HUES48 (cell line): ENCODE measurements around the gene IGSF8.

Source experiments
- H3K27ac ChIP-seq: one replicate; pipeline ENCODE4 v1.7.0; 2013; ENCODE audit warnings: low read depth, low read length, inconsistent platforms
- H3K27me3 ChIP-seq: 2 replicates; pipeline ENCODE4 v1.6.1; 2013; ENCODE audit warnings: mild to moderate bottlenecking, low read length; ENCODE audit not compliant: control insufficient read depth, insufficient read depth
- H3K36me3 ChIP-seq: 2 replicates; pipeline ENCODE4 v1.6.1; 2013; ENCODE audit warnings: low read length; ENCODE audit not compliant: control insufficient read depth, insufficient read depth
- H3K4me1 ChIP-seq: 2 replicates; pipeline ENCODE4 v1.6.1; 2013; ENCODE audit warnings: mild to moderate bottlenecking, low read length; ENCODE audit not compliant: control insufficient read depth, insufficient read depth
- H3K4me3 ChIP-seq: 2 replicates; pipeline ENCODE4 v1.5.1; 2013; ENCODE audit warnings: mild to moderate bottlenecking, low read depth, low read length
- H3K9ac ChIP-seq: 2 replicates; pipeline ENCODE4 v1.6.1; 2013; ENCODE audit warnings: mild to moderate bottlenecking, low read depth, low read length, moderate library complexity
- H3K9me3 ChIP-seq: 2 replicates; pipeline ENCODE4 v1.6.1; 2013; ENCODE audit warnings: low read length; ENCODE audit not compliant: control insufficient read depth, insufficient read depth

The IGSF8 gene

GRCh38 chr1:160047111-160047991 is 51.1 kb downstream of the IGSF8 start:
- peaks cover 32% of the 10 kb centered on the region for H3K4me1 ChIP-seq
- peaks cover 7% of the 10 kb centered on the region; the same call in 1 of the 2 replicates for H3K27me3 ChIP-seq
- H3K9me3 ChIP-seq: no peaks in the 10 kb centered on the region
- H3K27ac ChIP-seq: no peak overlapping the region
- no peak overlapping the region for H3K9ac ChIP-seq
- H3K36me3 ChIP-seq: no peaks in the 10 kb centered on the region
- H3K4me3 ChIP-seq: no peak overlapping the region

GRCh38 chr1:160046494-160047110 is 51.8 kb downstream of the IGSF8 start:
- Histone ChIP-seq H3K27ac (no peak overlapping the region), H3K4me1 (peaks cover 32% of the 10 kb centered on the region), H3K36me3 (no peaks in the 10 kb centered on the region), H3K4me3 (no peak overlapping the region), H3K9ac (no peak overlapping the region), H3K9me3 (no peaks in the 10 kb centered on the region), H3K27me3 (peaks cover 2% of the 10 kb centered on the region; the same call in 1 of the 2 replicates)

- Histone ChIP-seq H3K9me3 (no peaks in the 10 kb centered on the region), H3K9ac (no peak overlapping the region), H3K36me3 (no peaks in the 10 kb centered on the region), H3K4me1 (peaks cover 32% of the 10 kb centered on the region), H3K4me3 (no peak overlapping the region), H3K27ac (no peak overlapping the region), H3K27me3 (no peaks in the 10 kb centered on the region; the same call in 1 of the 2 replicates)
Measured at GRCh38 chr1:160045653-160046052, 52.8 kb downstream of the IGSF8 start.

- no peak overlapping the region for H3K4me3 ChIP-seq
- no peak overlapping the region for H3K27ac ChIP-seq
- H3K9ac ChIP-seq: no peak overlapping the region
- peaks cover 24% of the 10 kb centered on the region for H3K4me1 ChIP-seq
- H3K36me3 ChIP-seq: no peaks in the 10 kb centered on the region
- H3K27me3 ChIP-seq: no peaks in the 10 kb centered on the region; the same call in 1 of the 2 replicates
- H3K9me3 ChIP-seq: no peaks in the 10 kb centered on the region
Measured at GRCh38 chr1:160043543-160043942, 54.9 kb downstream of the IGSF8 start.
